MM.1S (cell line): ENCODE data around the gene FBXW2.
"Not testable (repeated sequence)": the region's sequence is repeated elsewhere in the genome, so short reads cannot be mapped to it uniquely, and the experiment has no call there.

Experiments
- DNase-seq: peaks from one replicate; pipeline ENCODE4 v3.0.0-alpha.2; 2015
- H2AFZ ChIP-seq: fragments of 300-600 bp; sonication (generic); 2 replicates; pipeline ENCODE4 v1.6.0; 2016; ENCODE audit warnings: antibody characterized with exemption, low read length
- H3F3A ChIP-seq: fragments of 300-600 bp; sonication (generic); 2 replicates; pipeline ENCODE4 v1.6.1; 2016; ENCODE audit warnings: mild to moderate bottlenecking, antibody characterized with exemption, low read length, moderate library complexity, mixed read lengths; ENCODE audit not compliant: insufficient read depth
- H3K27ac ChIP-seq: fragments of 300-600 bp; sonication (generic); 2 replicates; pipeline ENCODE4 v1.5.1; 2016; ENCODE audit warnings: mild to moderate bottlenecking, low read length
- H3K27me3 ChIP-seq: fragments of 300-600 bp; sonication (generic); replicated peaks from 2 replicates; pipeline ENCODE4 v1.6.0; 2016; ENCODE audit warnings: low read length; ENCODE audit not compliant: insufficient read depth
- H3K36me3 ChIP-seq: fragments of 300-600 bp; sonication (generic); replicated peaks from 2 replicates; pipeline ENCODE4 v1.6.1; 2016; ENCODE audit warnings: mild to moderate bottlenecking, low read length, mixed read lengths; ENCODE audit not compliant: insufficient read depth
- H3K4me1 ChIP-seq: fragments of 300-600 bp; sonication (generic); 2 replicates; pipeline ENCODE4 v1.6.1; 2016; ENCODE audit warnings: low read length, mixed read lengths
- H3K4me2 ChIP-seq: fragments of 300-600 bp; sonication (generic); 2 replicates; pipeline ENCODE4 v1.6.0; 2016; ENCODE audit warnings: low read depth, low read length
- H3K4me3 ChIP-seq: fragments of 300-600 bp; sonication (generic); 2 replicates; pipeline ENCODE4 v1.5.1; 2016; ENCODE audit warnings: low read length, mixed read lengths
- H3K79me2 ChIP-seq: fragments of 300-600 bp; sonication (generic); 2 replicates; pipeline ENCODE4 v1.6.1; 2016; ENCODE audit warnings: mixed run types, low read length, mixed read lengths
- H3K9ac ChIP-seq: fragments of 300-600 bp; sonication (generic); 2 replicates; pipeline ENCODE4 v1.6.1; 2016; ENCODE audit warnings: low read length, mixed read lengths
- H3K9me2 ChIP-seq: fragments of 300-600 bp; sonication (generic); replicated peaks from 2 replicates; pipeline ENCODE4 v1.6.1; 2016; ENCODE audit warnings: mild to moderate bottlenecking, low read length, mixed read lengths; ENCODE audit not compliant: insufficient read depth
- H3K9me3 ChIP-seq: fragments of 300-600 bp; sonication (generic); replicated peaks from 2 replicates; pipeline ENCODE4 v1.6.1; 2016; ENCODE audit warnings: mild to moderate bottlenecking, low read length, mixed read lengths; ENCODE audit not compliant: insufficient read depth
- H4K20me1 ChIP-seq: fragments of 300-600 bp; sonication (generic); 2 replicates; pipeline ENCODE4 v1.6.1; 2016; ENCODE audit warnings: mild to moderate bottlenecking, low read length, moderate library complexity, mixed read lengths; ENCODE audit not compliant: insufficient read depth
- EZH2 ChIP-seq: fragments of 300-600 bp; sonication (generic); optimal IDR thresholded peaks from 2 replicates; pipeline ENCODE3; 2017; ENCODE audit warnings: low read depth, mild to moderate bottlenecking, antibody characterized with exemption, low read length, mixed read lengths
- EZH2phosphoT487 ChIP-seq: fragments of 300-600 bp; sonication (generic); IDR thresholded peaks from 2 replicates; pipeline ENCODE4 v1.6.1; 2018; ENCODE audit warnings: antibody characterized with exemption, low read length
- TF ChIP-seq, protein P1 (sequence below): fragments of 300-600 bp; sonication (generic); IDR thresholded peaks from 2 replicates; pipeline ENCODE4 v1.5.1; 2016; ENCODE audit warnings: antibody characterized with exemption, low read length, mixed read lengths

The FBXW2 gene

DNA sequence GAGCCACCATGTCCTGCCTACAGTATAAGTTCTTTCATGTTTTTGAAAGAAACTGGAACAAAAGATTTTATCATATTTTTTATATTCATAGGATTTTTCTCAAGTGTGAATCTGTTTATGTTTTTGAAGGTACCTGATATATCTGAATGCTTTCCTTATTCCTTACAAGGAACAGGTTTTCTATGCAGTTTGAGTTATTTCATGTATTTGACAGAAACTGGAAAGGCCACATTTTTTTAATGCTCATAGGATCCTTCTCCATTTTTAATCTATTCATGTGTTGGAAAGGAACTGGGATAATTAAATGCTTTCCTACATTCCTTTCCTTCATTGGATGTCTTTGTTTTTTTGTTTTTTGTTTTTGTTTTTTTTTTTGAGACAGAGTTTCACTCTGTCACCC lies 15.7 kb upstream of the FBXW2 start:
- no peaks in the 10 kb centered on the region for H3K36me3 ChIP-seq
- no peak overlapping the region for H3K4me3 ChIP-seq
- H2AFZ ChIP-seq, result no peak overlapping the region
- no peaks in the 10 kb centered on the region for H3K4me1 ChIP-seq
- H3F3A ChIP-seq, result no peaks in the 10 kb centered on the region
- no peak overlapping the region for H3K4me2 ChIP-seq
- no peaks in the 10 kb centered on the region for H4K20me1 ChIP-seq
- H3K27ac ChIP-seq, result no peak overlapping the region
- no peak overlapping the region for H3K9ac ChIP-seq
- DNase-seq, result no peak
- H3K27me3 ChIP-seq, result no peaks in the 10 kb centered on the region
- H3K9me3 ChIP-seq, result no peaks in the 10 kb centered on the region
- TF ChIP-seq EZH2phosphoT487 (no peak), EZH2 (no peak)
- TF ChIP-seq, protein P1, sequence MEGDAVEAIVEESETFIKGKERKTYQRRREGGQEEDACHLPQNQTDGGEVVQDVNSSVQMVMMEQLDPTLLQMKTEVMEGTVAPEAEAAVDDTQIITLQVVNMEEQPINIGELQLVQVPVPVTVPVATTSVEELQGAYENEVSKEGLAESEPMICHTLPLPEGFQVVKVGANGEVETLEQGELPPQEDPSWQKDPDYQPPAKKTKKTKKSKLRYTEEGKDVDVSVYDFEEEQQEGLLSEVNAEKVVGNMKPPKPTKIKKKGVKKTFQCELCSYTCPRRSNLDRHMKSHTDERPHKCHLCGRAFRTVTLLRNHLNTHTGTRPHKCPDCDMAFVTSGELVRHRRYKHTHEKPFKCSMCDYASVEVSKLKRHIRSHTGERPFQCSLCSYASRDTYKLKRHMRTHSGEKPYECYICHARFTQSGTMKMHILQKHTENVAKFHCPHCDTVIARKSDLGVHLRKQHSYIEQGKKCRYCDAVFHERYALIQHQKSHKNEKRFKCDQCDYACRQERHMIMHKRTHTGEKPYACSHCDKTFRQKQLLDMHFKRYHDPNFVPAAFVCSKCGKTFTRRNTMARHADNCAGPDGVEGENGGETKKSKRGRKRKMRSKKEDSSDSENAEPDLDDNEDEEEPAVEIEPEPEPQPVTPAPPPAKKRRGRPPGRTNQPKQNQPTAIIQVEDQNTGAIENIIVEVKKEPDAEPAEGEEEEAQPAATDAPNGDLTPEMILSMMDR, result no peak
- H3K9me2 ChIP-seq, result no peaks in the 10 kb centered on the region
- H3K79me2 ChIP-seq, result no peaks in the 10 kb centered on the region

GRCh38 chr9:120807607-120808379 lies 14.6 kb upstream of the FBXW2 start:
- TF ChIP-seq, protein P1, result no peak
- TF ChIP-seq EZH2 (no peak), EZH2phosphoT487 (no peak)
- H3K4me3 ChIP-seq, result no peak overlapping the region
- H3K27me3 ChIP-seq, result no peaks in the 10 kb centered on the region
- H3K4me1 ChIP-seq, result no peaks in the 10 kb centered on the region
- H3K27ac ChIP-seq, result no peak overlapping the region
- no peaks in the 10 kb centered on the region for H3K9me3 ChIP-seq
- DNase-seq, result no peak
- H3K36me3 ChIP-seq, result no peaks in the 10 kb centered on the region
- H2AFZ ChIP-seq, result no peak overlapping the region
- no peaks in the 10 kb centered on the region for H3K79me2 ChIP-seq
- no peaks in the 10 kb centered on the region for H3K9me2 ChIP-seq
- no peak overlapping the region for H3K9ac ChIP-seq
- H3K4me2 ChIP-seq, result no peak overlapping the region
- no peaks in the 10 kb centered on the region for H3F3A ChIP-seq
- H4K20me1 ChIP-seq, result no peaks in the 10 kb centered on the region

DNA sequence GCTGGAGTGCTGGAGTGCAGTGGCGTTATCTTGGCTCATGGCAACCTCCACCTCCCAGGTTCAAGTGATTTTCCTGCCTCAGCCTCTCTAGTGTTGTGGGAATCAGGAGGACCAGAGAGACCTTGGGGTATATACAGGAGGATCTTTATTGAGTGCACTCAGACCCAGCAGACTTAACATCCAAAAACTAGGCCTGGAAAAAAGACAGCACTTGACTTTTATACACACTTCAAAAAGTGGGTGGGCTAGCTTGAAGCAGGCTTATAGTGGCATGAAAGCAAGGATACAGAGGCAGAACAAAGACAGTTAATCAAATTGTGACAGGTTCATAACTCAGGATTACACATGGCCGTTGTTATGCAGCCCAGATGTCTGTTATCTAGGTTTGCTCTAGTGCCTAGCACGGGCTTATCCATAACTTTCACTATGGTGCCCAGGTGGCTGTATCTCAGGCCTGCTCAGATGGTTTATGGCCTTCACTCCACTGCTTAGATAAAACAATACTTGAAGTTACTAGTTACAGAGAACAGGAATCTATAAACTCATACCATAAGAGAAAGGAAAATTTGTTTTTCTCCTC lies 11.7 kb upstream of the FBXW2 start:
- not testable (repeated sequence) for H3K9me2 ChIP-seq, H3K4me3 ChIP-seq, H3K27ac ChIP-seq, DNase-seq, H3K4me2 ChIP-seq, H3K9ac ChIP-seq, H3K4me1 ChIP-seq, H3K9me3 ChIP-seq, H2AFZ ChIP-seq, H3K27me3 ChIP-seq, H3K36me3 ChIP-seq, H3F3A ChIP-seq, H4K20me1 ChIP-seq, H3K79me2 ChIP-seq

DNA sequence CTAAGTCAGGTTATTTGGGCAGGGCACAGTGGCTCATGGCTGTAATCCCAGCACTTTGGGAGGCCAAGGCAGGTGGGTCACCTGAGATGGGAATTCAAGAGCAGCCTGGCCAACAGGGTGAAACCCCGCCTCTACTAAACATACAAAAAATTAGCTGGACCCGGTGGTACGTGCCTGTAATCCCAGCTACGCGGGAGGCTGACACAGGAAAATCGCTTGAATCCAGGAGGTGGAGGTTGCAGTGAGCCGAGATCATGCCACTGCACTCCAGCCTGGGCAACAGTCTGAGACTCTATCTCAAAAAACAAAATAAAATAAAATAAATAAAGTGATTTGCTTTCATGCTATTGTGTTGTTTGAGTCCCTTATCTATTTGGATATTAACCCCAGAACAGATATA lies 8.2 kb upstream of the FBXW2 start:
- Histone ChIP-seq H3K9me2 (no peaks in the 10 kb centered on the region), H3K27ac (no peak overlapping the region), H3K9ac (no peak overlapping the region), H3K4me3 (no peak overlapping the region), H3K4me1 (no peaks in the 10 kb centered on the region), H3F3A (no peaks in the 10 kb centered on the region), H3K9me3 (no peaks in the 10 kb centered on the region), H4K20me1 (no peaks in the 10 kb centered on the region), H3K27me3 (no peaks in the 10 kb centered on the region), H3K4me2 (no peak overlapping the region), H3K79me2 (no peaks in the 10 kb centered on the region), H3K36me3 (no peaks in the 10 kb centered on the region), H2AFZ (no peak overlapping the region)
- TF ChIP-seq EZH2, result no peak
- no peak for TF ChIP-seq EZH2phosphoT487
- TF ChIP-seq, protein P1, result no peak
- no peak for DNase-seq
